Measurements from ENCODE around the gene OR2AE1.

GRCh38 chr7:99894738-99895137 is 17.9 kb upstream of the OR2AE1 start:
- TF ChIP-seq EP300 (IDR thresholded peaks at IDR 0.05; ENCODE audit: low read depth) (no peak), POLR2A (IDR thresholded peaks at IDR 0.05) (no peak), POLR2AphosphoS5 (IDR thresholded peaks at IDR 0.05) (no peak)
- TF ChIP-seq, protein P1, sequence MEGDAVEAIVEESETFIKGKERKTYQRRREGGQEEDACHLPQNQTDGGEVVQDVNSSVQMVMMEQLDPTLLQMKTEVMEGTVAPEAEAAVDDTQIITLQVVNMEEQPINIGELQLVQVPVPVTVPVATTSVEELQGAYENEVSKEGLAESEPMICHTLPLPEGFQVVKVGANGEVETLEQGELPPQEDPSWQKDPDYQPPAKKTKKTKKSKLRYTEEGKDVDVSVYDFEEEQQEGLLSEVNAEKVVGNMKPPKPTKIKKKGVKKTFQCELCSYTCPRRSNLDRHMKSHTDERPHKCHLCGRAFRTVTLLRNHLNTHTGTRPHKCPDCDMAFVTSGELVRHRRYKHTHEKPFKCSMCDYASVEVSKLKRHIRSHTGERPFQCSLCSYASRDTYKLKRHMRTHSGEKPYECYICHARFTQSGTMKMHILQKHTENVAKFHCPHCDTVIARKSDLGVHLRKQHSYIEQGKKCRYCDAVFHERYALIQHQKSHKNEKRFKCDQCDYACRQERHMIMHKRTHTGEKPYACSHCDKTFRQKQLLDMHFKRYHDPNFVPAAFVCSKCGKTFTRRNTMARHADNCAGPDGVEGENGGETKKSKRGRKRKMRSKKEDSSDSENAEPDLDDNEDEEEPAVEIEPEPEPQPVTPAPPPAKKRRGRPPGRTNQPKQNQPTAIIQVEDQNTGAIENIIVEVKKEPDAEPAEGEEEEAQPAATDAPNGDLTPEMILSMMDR (IDR thresholded peaks at IDR 0.05) = no peak
